HEK293 (cell line): Measurements from ENCODE around the gene CENPB.

Source experiments
- CTCF ChIA-PET: fragments of 350-600 bp; formaldehyde crosslinking; extraction: SDS; loops from one replicate; lab custom pipeline; 2021; ENCODE audit warnings: antibody characterized with exemption; lab: Yijun Ruan, JAX
- POLR2A ChIA-PET: fragments of 300-600 bp; formaldehyde crosslinking; extraction: SDS; loops from one replicate; lab custom pipeline; 2020; ENCODE audit warnings: antibody characterized with exemption, inconsistent platforms; lab: Yijun Ruan, JAX
- H3K27ac ChIP-seq: fragments of 200-500 bp; sonication (Bioruptor generic); 2 replicates; pipeline ENCODE4 v1.5.1; 2014; ENCODE audit warnings: low read depth, low read length, control low read depth, inconsistent platforms; ENCODE audit errors: extremely low read depth
- H3K36me3 ChIP-seq, 2 experiments: fragments of 200-500 bp in 1 of 2; sonication (Bioruptor generic) in 1 of 2; 1 replicate in 1 of 2; 2 replicates in 1 of 2; pipeline ENCODE4 v1.5.1; 2014 to 2017; ENCODE audit warnings: inconsistent platforms in 2 of 2, low read length in 2 of 2; ENCODE audit not compliant: control insufficient read depth in 2 of 2, insufficient read depth in 1 of 2
- H3K4me1 ChIP-seq: fragments of 200-500 bp; sonication (Bioruptor generic); 2 replicates; pipeline ENCODE4 v1.5.1; 2014; ENCODE audit warnings: mild to moderate bottlenecking, low read length, inconsistent platforms; ENCODE audit not compliant: control insufficient read depth, insufficient read depth
- H3K4me3 ChIP-seq: 2 replicates; pipeline ENCODE4 v1.5.1; 2011; ENCODE audit warnings: low read depth, mild to moderate bottlenecking, control low read depth, low read length, moderate library complexity
- H3K9me3 ChIP-seq: fragments of 200-500 bp; sonication (Bioruptor generic); 2 replicates; pipeline ENCODE4 v1.5.1; 2014; ENCODE audit warnings: low read depth, low read length, inconsistent platforms; ENCODE audit not compliant: control insufficient read depth, insufficient read depth
- GLIS2 ChIP-seq: fragments of 450-650 bp; formaldehyde crosslinking; IDR thresholded peaks from 2 replicates; pipeline ENCODE4 v1.5.1; 2016; ENCODE audit warnings: missing biosample characterization, missing genetic modification characterization
- PRDM1 ChIP-seq: fragments of 450-650 bp; formaldehyde crosslinking; IDR thresholded peaks from 2 replicates; pipeline ENCODE4; 2016; ENCODE audit warnings: missing biosample characterization, missing genetic modification characterization
- PRDM6 ChIP-seq: fragments of 450-650 bp; formaldehyde crosslinking; IDR thresholded peaks from 2 replicates; pipeline ENCODE4 v1.5.1; 2017; ENCODE audit warnings: missing biosample characterization, missing genetic modification characterization
- SP2 ChIP-seq: fragments of 450-650 bp; formaldehyde crosslinking; IDR thresholded peaks from 2 replicates; pipeline ENCODE4 v1.5.1; 2016; ENCODE audit warnings: missing biosample characterization, missing genetic modification characterization
- SP3 ChIP-seq: fragments of 450-650 bp; formaldehyde crosslinking; IDR thresholded peaks from 2 replicates; pipeline ENCODE4 v1.5.1; 2016; ENCODE audit warnings: missing biosample characterization, missing genetic modification characterization
- TCF7L2 ChIP-seq: IDR thresholded peaks from 2 replicates; pipeline ENCODE4 v1.6.1; 2011; ENCODE audit warnings: low read depth, mild to moderate bottlenecking, inconsistent platforms, low read length, moderate library complexity, borderline replicate concordance
- ZBTB11 ChIP-seq: fragments of 450-650 bp; formaldehyde crosslinking; conservative IDR thresholded peaks from 2 replicates; pipeline ENCODE4 v1.5.1; 2016; ENCODE audit warnings: low read depth, missing biosample characterization, missing genetic modification characterization
- ZBTB20 ChIP-seq: fragments of 450-650 bp; formaldehyde crosslinking; IDR thresholded peaks from 2 replicates; pipeline ENCODE4 v1.5.1; 2016; ENCODE audit warnings: missing biosample characterization, missing genetic modification characterization
- ZBTB6 ChIP-seq: fragments of 450-650 bp; formaldehyde crosslinking; IDR thresholded peaks from 2 replicates; pipeline ENCODE4 v1.5.1; 2017; ENCODE audit warnings: missing biosample characterization, missing genetic modification characterization
- ZBTB8A ChIP-seq: fragments of 450-650 bp; formaldehyde crosslinking; IDR thresholded peaks from 2 replicates; pipeline ENCODE4 v1.5.1; 2016; ENCODE audit warnings: missing biosample characterization, missing genetic modification characterization
- ZFP37 ChIP-seq: fragments of 450-650 bp; formaldehyde crosslinking; IDR thresholded peaks from 2 replicates; pipeline ENCODE4 v1.5.1; 2016; ENCODE audit warnings: missing biosample characterization, missing genetic modification characterization
- ZFP41 ChIP-seq: fragments of 450-650 bp; formaldehyde crosslinking; IDR thresholded peaks from 2 replicates; pipeline ENCODE4 v1.5.1; 2016; ENCODE audit warnings: missing biosample characterization, missing genetic modification characterization, borderline replicate concordance
- ZNF335 ChIP-seq: fragments of 450-650 bp; formaldehyde crosslinking; conservative IDR thresholded peaks from 2 replicates; pipeline ENCODE4 v1.5.1; 2016; ENCODE audit warnings: missing biosample characterization, missing genetic modification characterization
- ZNF341 ChIP-seq: fragments of 450-650 bp; formaldehyde crosslinking; IDR thresholded peaks from 2 replicates; pipeline ENCODE4; 2016; ENCODE audit warnings: low read depth, missing biosample characterization, missing genetic modification characterization
- ZNF37A ChIP-seq: fragments of 450-650 bp; IDR thresholded peaks from 2 replicates; pipeline ENCODE4 v1.5.1; 2018; ENCODE audit warnings: missing biosample characterization, missing genetic modification characterization
- TF ChIP-seq, protein P1 (sequence below): sonication (generic); formaldehyde crosslinking; IDR thresholded peaks from 2 replicates; pipeline ENCODE4 v1.8.1; 2022; ENCODE audit warnings: mild to moderate bottlenecking, moderate library complexity, missing genetic modification reagents

CENPB gene

DNA sequence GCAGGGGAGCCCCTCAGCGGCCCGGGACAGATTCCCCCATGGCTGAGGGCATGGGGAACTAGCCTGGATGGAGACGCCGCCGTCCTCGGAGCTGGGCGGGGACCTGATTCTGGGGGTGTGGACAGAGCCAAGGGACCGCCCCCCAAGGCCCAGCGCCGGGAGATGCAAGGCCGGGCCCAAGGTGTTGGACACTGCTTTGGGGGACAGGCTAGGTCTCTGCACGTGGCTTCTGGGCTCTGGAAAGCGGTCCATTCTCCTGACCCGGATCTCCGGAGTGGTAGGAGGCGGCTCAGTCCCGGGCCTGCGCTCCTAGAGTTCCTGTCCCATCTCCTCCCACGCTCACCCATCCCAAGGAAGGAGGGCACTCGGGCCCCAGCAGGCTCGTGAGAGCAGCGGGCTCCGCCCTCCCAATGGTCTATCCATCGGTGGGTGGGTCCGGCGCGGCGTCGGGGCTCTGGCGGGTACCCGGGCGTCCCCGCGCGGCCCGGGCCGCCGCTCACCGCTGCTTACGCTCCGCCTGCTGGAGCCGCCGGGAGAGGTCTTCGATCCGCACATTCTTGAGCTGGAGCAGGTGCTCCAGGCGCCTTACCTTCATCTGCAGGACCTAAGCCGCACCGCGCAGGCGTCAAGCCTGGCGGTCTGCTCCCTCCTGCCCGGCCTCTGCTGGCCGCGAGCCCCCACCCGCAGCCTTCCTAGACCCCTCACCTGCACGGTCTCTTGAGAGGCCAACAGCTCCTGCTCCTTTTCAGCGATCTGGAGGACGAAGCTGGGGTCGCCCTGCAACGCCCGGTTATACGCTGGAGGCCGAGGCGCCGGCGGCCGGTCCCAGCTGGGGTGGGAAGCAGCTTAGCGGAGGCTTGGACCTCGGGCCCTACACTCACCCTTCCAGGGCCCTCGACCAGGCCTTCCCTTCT is 8.6 kb downstream of the CENPB start (continued):
- TF ChIP-seq, protein P1, sequence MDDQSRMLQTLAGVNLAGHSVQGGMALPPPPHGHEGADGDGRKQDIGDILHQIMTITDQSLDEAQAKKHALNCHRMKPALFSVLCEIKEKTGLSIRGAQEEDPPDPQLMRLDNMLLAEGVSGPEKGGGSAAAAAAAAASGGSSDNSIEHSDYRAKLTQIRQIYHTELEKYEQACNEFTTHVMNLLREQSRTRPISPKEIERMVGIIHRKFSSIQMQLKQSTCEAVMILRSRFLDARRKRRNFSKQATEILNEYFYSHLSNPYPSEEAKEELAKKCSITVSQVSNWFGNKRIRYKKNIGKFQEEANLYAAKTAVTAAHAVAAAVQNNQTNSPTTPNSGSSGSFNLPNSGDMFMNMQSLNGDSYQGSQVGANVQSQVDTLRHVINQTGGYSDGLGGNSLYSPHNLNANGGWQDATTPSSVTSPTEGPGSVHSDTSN (CRISPR knock-in tag): 0 out of 2 replicates have a peak, but pooled peaks have one; percentile 33
- TF ChIP-seq ZNF335 (tag by site-specific recombination) (peak; percentile 40; the same call in 1 of the 2 replicates), ZBTB6 (peak; percentile 56; the same call in 1 of the 2 replicates), SP2 (tag by site-specific recombination) (peak; percentile 69), ZNF37A (tag by site-specific recombination) (no peak), GLIS2 (peak; percentile 56), SP3 (tag by site-specific recombination) (peak; percentile 56), ZBTB20 (tag by site-specific recombination) (peak; percentile 89), PRDM1 (no peak), PRDM6 (tag by site-specific recombination) (no peak), TCF7L2 (no peak), ZBTB11 (no peak), ZBTB8A (tag by site-specific recombination) (peak; percentile 47; the same call in 1 of the 2 replicates), ZFP41 (no peak)

- no peaks in the 10 kb centered on the region for H3K9me3 ChIP-seq
- H3K4me1 ChIP-seq: no peaks in the 10 kb centered on the region
- TF ChIP-seq ZNF341 (tag by site-specific recombination) (peak; percentile 53; the same call in 1 of the 2 replicates), ZFP37 (tag by site-specific recombination) (no peak)
- TF ChIP-seq, all 188 proteins: peak for 1
- H3K4me3 ChIP-seq: peak overlapping the region; percentile 25
- CTCF ChIA-PET: interaction anchor here (0.6 to 2.9 kb wide), 3 partner anchors 9 to 723 kb away, joined by 3 to 12 read pairs (median 3); partner anchors contain the start of gene ADISSP
- POLR2A ChIA-PET: interaction anchor here (0.7 to 2.9 kb wide), 3 partner anchors 9 to 35 kb away, joined by 3 to 36 read pairs (median 3); partner anchors contain the start of gene ADISSP
- no peak overlapping the region for H3K27ac ChIP-seq
- H3K36me3 ChIP-seq: no peaks in the 10 kb centered on the region; a peak in 1 of 3 replicates
Measured at GRCh38 chr20:3777381-3777715, 9.2 kb downstream of the CENPB start.
